Measurements from ENCODE around the gene ROCK2. TPM values are rescaled to one million over a fixed set of nuclear protein-coding genes. Genes with fewer than 3 reads are reported as not detected.

ROCK2 gene
- total and polyA plus RNA-seq, 2 of the 13 experiments (the other 11 are each of a cell fraction or from before 2014, with no cell fraction given): 38.1 to 119 TPM

- TF ChIP-seq TFE3 (CRISPR knock-in tag; IDR thresholded peaks at IDR 0.05): 0 out of 2 replicates have a peak, but pooled peaks have one; percentile 8
- no peak for TF ChIP-seq TOE1 (CRISPR knock-in tag; IDR thresholded peaks at IDR 0.05)
- no peak for TF ChIP-seq ZNF350 (CRISPR knock-in tag; IDR thresholded peaks at IDR 0.05; ENCODE audit: borderline replicate concordance, low read depth)
- TF ChIP-seq MAFK (conservative IDR thresholded peaks at IDR 0.05 in 1 of 2, IDR thresholded peaks at IDR 0.05 in 1 of 2; ENCODE audit: low read length in 2 of 2): no peak
- 0 out of 2 replicates have a peak, but pooled peaks have one; percentile 1 for TF ChIP-seq CREB1 (IDR thresholded peaks at IDR 0.05)
- 0 out of 2 replicates have a peak, but pooled peaks have one; percentile 46 for TF ChIP-seq CREB1 (CRISPR knock-in tag; IDR thresholded peaks at IDR 0.05)
- TF ChIP-seq LRRFIP1 (CRISPR knock-in tag; conservative IDR thresholded peaks at IDR 0.05): 0 out of 2 replicates have a peak, but pooled peaks have one; percentile 57
- TF ChIP-seq BORCS8-MEF2B (CRISPR knock-in tag; IDR thresholded peaks at IDR 0.05): 0 out of 2 replicates have a peak, but pooled peaks have one; percentile 23
- TF ChIP-seq ZNF33B (CRISPR knock-in tag; IDR thresholded peaks at IDR 0.05): no peak
- no peak for TF ChIP-seq DMTF1 (CRISPR knock-in tag; IDR thresholded peaks at IDR 0.05)
- no peak for TF ChIP-seq ONECUT2 (CRISPR knock-in tag; IDR thresholded peaks at IDR 0.05)
- TF ChIP-seq MED1 (CRISPR knock-in tag; IDR thresholded peaks at IDR 0.05): no peak
- TF ChIP-seq ZNF780A (CRISPR knock-in tag; IDR thresholded peaks at IDR 0.05): no peak
- no peak for TF ChIP-seq ZNF772 (CRISPR knock-in tag; IDR thresholded peaks at IDR 0.05)
- TF ChIP-seq SP1 (IDR thresholded peaks at IDR 0.05): no peak
- TF ChIP-seq SP1 (CRISPR knock-in tag; IDR thresholded peaks at IDR 0.05): 0 out of 2 replicates have a peak, but pooled peaks have one; percentile 10
- TF ChIP-seq PATZ1 (CRISPR knock-in tag; IDR thresholded peaks at IDR 0.05): no peak
- no peak for TF ChIP-seq ZNF441 (CRISPR knock-in tag; IDR thresholded peaks at IDR 0.05; ENCODE audit: borderline replicate concordance)
These were observed 20.1 kb upstream of the ROCK2 start (continued) for GRCh38 chr2:11364565-11364887.

All from HepG2 (cell line).